Rectal smooth muscle tissue (tissue), 1 donor: Measurements from ENCODE around the gene MYO1C.

Experiments
- H3K27ac ChIP-seq: one replicate; pipeline ENCODE4 v1.7.0; 2013; ENCODE audit warnings: low read depth, low read length, inconsistent platforms
- H3K27me3 ChIP-seq: one replicate; pipeline ENCODE4 v1.7.0; 2013; ENCODE audit warnings: low read length; ENCODE audit not compliant: control insufficient read depth, insufficient read depth
- H3K36me3 ChIP-seq: one replicate; pipeline ENCODE4 v1.7.0; 2013; ENCODE audit warnings: low read length; ENCODE audit not compliant: control insufficient read depth, insufficient read depth
- H3K4me1 ChIP-seq: one replicate; pipeline ENCODE4 v1.7.0; 2013; ENCODE audit warnings: low read length; ENCODE audit not compliant: control insufficient read depth, insufficient read depth
- H3K4me3 ChIP-seq: one replicate; pipeline ENCODE4 v1.7.0; 2013; ENCODE audit warnings: low read length
- H3K9ac ChIP-seq: one replicate; pipeline ENCODE4 v1.7.0; 2013; ENCODE audit warnings: low read length

The MYO1C gene

DNA sequence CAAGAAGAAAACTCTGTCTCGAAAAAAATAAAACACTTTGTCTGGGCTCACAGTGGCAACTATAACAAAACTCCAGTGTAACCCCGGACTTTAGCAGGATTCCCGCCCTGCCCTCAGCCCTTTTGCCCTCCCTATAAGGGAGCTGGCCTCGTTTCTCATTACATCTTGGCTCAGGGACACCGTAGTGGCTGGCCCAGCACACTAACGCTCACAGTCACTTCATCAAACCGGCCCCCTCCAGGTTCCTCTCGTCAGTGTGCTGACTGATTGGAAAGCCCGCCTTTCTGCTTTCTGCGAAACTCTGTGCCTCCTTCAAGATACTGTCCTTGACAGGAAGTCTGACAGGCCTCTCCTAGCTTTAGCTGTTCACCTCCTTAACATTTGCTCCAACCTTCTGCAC lies 11.2 kb upstream of the MYO1C start:
- H3K4me3 ChIP-seq: no peak overlapping the region
- no peak overlapping the region for H3K27ac ChIP-seq
- no peak overlapping the region for H3K9ac ChIP-seq
- no peaks in the 10 kb centered on the region for H3K4me1 ChIP-seq
- peaks cover 17% of the 10 kb centered on the region for H3K36me3 ChIP-seq
- no peaks in the 10 kb centered on the region for H3K27me3 ChIP-seq

DNA sequence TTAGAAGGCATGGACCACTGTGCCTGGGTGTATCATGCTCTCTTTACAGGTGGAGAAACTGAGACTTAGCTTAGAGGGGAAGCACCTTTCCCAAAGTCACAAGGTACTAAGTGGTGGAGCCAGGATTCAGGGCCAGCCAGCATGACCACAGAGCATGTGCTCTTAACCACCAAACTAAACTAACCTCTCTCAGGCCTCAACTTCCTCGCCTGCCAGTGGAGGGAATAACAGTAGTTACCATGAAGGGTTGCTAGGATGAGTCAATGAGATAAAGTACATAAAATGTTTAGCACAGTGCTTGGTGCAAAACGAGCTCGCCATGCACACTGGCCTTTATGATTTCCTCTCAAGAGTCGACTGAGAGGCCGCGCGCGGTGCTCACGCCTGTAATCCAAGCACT lies 6.4 kb upstream of the MYO1C start:
- no peak overlapping the region for H3K4me3 ChIP-seq
- H3K9ac ChIP-seq: no peak overlapping the region
- H3K27ac ChIP-seq: no peak overlapping the region
- peaks cover 19% of the 10 kb centered on the region for H3K36me3 ChIP-seq
- H3K27me3 ChIP-seq: no peaks in the 10 kb centered on the region
- H3K4me1 ChIP-seq: peaks cover 18% of the 10 kb centered on the region

DNA sequence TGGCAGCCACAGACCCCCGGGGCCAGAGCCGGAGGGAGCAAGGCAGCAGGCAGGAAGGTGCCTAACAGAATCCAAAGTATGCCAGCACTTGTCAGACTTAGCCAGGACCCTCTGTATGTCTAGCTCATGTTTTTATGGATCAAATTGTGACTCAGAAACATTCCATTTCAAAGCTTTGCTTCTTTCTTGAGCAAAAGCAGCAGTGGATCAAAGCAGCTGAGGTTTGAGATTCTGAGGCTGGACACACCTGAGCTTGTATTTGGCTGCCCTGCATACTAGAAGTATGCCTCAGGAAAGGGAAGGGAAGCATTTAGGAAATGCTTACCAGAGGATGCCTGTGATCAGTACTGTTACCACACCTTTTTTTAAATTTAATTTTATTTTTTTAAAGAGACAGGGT lies 5.7 kb upstream of the MYO1C start:
- Histone ChIP-seq H3K27ac (no peak overlapping the region), H3K9ac (no peak overlapping the region), H3K4me3 (no peak overlapping the region), H3K36me3 (peaks cover 17% of the 10 kb centered on the region), H3K4me1 (peaks cover 20% of the 10 kb centered on the region), H3K27me3 (no peaks in the 10 kb centered on the region)

DNA sequence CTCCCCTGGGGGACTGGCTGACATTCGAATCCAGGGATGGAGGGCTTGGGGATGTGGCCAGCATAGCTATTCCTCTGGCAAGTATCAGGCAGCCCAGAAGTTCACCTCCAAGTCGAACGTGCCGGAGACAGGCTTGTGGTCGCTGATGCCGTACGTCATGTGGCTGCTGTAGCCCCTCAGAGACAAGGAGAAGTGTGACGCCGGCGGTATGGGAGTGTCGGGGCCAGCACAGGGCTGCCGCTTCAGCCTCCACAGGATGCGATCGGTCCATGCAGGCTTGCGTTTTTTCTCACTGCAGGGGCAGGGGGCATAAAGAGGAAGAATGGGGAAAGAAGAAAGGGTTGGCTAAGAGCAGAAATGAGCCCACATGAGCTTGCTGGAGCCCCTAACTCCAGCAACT lies 5.3 kb upstream of the MYO1C start:
- Histone ChIP-seq H3K4me1 (peaks cover 24% of the 10 kb centered on the region), H3K27ac (no peak overlapping the region), H3K27me3 (no peaks in the 10 kb centered on the region), H3K9ac (no peak overlapping the region), H3K4me3 (no peak overlapping the region), H3K36me3 (peaks cover 17% of the 10 kb centered on the region)

DNA sequence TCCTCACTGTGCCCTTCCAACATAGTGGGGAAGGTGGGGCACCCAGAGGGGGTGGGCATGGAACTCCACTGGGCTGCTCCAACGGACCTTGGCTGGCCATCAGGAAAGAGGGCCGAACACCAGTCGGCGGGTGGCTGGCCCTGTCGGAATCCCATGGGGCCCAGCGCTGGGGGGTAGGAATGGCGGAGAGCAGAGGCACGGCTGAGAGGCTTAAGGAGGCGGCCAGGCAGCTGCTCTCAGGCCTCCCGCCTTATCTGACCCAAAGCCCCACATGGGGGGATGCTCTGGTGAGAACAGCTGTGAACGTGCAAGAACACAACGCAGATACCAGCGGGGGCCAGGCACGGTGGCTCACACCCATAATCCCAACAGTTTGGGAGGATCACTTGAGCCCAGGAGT lies 4.4 kb upstream of the MYO1C start:
- H3K4me1 ChIP-seq: peaks cover 28% of the 10 kb centered on the region
- no peak overlapping the region for H3K4me3 ChIP-seq
- no peaks in the 10 kb centered on the region for H3K27me3 ChIP-seq
- H3K27ac ChIP-seq: no peak overlapping the region
- H3K9ac ChIP-seq: no peak overlapping the region
- peaks cover 17% of the 10 kb centered on the region for H3K36me3 ChIP-seq

DNA sequence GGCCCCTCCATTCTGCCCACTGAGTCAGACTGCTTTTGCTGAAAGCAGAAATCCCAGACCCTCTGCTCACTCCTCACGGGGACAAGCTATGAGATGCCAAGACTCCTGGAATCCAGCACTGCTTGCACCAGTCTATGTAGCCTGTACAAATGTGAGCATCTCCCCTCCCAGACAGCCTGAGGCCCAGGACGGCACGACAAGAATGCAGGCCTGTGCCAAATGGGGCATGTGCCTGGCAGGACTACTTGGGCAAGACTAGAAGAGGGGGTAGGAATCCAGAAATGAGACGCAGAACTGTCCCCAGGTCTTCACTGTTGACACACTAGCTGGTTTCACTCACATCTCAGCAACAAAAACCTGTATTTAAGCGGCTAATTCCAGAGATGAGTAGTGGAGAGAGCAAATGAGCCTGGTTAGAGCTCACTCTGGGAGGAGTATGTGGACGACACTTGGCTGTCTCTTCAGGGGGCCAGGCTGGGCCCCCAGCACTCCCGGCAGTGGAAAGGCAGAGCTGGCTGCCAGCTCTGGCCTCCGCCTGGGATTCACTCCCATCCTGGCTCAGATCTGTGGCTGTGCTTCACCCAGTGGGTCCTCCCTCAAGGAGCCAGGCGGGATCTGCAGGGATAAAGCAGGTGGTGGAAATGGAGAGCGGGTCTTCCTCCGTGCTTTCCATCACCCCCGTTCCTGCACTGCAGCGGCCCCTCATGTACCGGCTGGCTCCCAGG lies 2.9 kb upstream of the MYO1C start:
- H3K4me1 ChIP-seq: peaks cover 28% of the 10 kb centered on the region
- H3K9ac ChIP-seq: no peak overlapping the region
- peaks cover 17% of the 10 kb centered on the region for H3K36me3 ChIP-seq
- no peak overlapping the region for H3K4me3 ChIP-seq
- H3K27ac ChIP-seq: peak overlapping the region; percentile 75
- no peaks in the 10 kb centered on the region for H3K27me3 ChIP-seq

DNA sequence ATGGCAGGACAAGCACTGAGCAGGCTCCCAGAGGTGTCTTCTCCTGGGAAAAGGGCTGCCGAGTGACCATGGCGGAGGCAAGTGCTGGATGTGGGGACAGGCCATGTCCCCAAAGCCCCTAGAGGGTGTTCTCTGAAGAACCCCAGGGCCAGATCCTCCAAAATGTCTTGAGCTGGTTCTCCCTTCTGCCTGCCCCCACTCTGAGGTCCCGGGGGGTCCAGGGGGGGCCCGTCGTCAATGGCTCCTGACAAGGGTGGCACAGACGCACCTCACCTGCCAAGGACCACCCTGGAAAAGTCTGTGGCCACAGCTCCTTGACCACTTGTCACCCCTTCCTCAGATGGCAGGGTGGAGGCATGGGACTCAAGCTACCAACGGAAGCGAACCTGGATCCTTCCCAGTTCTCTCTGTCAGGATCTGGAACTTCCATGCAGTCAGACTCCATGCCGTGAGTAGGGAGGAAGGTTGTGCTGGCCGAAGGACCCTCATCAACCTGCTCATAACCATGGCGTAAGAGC lies 2.3 kb upstream of the MYO1C start:
- peaks cover 28% of the 10 kb centered on the region for H3K4me1 ChIP-seq
- H3K27me3 ChIP-seq: no peaks in the 10 kb centered on the region
- no peak overlapping the region for H3K9ac ChIP-seq
- H3K36me3 ChIP-seq: peaks cover 17% of the 10 kb centered on the region
- peak overlapping the region; percentile 75 for H3K27ac ChIP-seq
- H3K4me3 ChIP-seq: no peak overlapping the region

DNA sequence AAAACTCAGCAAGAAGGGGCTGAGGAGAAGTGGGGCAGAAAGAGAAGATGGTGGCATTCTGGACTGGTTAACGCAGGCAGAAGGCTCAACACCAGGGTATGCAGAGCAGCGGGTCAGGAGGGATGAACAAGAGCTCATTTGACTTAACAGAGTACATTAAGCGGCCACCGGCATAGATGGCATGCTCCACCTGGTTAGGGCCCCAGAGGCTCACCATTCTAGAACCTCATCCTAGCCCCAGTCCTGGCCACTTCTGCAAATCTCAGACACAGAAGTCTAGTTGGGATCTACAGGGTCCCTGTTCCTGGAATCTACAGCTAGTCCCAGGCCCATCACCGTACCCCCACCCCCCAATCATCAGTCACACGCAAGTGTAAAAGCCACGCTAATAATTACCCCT lies 1.7 kb upstream of the MYO1C start:
- Histone ChIP-seq H3K27me3 (no peaks in the 10 kb centered on the region), H3K36me3 (peaks cover 17% of the 10 kb centered on the region), H3K27ac (peak overlapping the region; percentile 75), H3K4me1 (peaks cover 28% of the 10 kb centered on the region), H3K9ac (no peak overlapping the region), H3K4me3 (no peak overlapping the region)

DNA sequence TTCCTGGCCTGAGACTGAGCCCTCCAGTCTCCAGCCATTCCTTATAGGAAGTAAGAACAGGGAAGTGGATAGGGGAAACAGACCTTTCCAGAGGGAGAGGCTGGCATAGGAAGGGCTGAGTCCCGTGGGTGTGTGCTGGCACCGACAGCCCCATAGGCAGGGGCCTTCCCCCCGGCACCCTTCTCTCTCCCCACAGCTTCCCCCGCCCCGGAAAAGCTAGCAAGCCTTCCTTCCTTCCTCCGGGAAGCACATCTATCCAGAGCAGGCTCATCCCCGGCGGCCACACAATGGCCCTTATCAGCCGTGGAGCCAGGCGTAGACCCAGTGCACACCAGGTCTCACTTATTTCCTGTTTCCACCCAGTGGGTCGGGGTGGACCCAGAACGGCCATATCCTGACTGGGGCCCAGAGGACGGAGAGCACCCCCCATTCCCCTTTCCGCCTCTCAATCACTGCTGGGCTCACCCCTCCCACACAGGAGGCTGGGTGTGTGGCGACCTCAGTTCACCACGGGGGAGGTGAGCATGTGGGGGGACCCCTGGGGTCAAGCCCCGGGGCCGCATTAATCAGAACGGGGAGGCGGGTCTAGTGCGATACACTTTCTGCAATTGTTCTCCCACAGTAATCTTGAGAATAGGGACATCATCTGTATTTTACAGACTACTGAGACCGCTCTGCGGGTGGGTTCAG lies 950 bp upstream of the MYO1C start:
- H3K27me3 ChIP-seq: no peaks in the 10 kb centered on the region
- H3K9ac ChIP-seq: no peak overlapping the region
- peaks cover 17% of the 10 kb centered on the region for H3K36me3 ChIP-seq
- peaks cover 36% of the 10 kb centered on the region for H3K4me1 ChIP-seq
- H3K4me3 ChIP-seq: peak overlapping the region; percentile 14
- H3K27ac ChIP-seq: peak overlapping the region; percentile 70

DNA sequence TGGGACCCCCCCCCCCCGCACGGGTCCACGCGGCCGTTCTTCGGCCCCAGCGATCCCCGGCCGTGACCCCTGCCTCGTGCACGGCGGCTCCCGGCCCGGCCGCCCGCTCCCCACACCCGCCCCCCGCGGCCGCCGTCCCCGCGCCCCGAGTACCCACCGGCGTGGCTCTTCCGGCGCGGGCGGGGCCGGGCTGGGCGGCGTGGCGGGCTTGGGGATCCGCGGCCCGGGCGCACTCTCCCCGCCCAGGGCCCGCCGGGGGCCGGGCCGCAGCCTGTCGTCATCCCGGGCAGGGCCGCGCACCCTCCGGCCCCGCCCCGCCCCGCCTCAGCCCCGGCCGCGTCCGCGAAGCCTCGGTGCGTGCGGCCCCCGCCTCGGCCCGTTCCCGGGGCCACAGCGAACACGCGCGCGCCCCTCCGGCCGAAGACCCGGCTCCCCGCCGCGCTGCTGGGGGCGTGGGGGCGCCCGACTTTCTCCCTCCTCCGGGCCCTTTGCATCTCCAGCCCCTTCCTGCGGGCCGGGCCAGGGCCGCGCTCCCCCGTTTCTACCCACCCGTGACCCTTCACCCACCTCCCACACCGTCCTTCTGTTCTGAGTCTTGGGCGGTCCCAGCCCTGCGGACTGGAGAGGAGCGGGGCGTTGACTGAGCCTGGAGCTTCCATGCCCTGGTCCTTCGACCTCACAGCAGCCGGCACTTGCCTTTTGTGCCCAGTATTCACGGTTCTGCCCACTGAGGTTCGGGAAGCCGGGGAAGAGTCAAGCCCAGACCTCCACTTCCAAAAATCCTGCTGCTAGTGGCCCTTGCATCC lies 840 bp downstream of the MYO1C start:
- Histone ChIP-seq H3K9ac (peak overlapping the region; percentile 34), H3K4me3 (peak overlapping the region; percentile 72), H3K4me1 (peaks cover 38% of the 10 kb centered on the region), H3K27ac (peak overlapping the region; percentile 81), H3K27me3 (no peaks in the 10 kb centered on the region), H3K36me3 (peaks cover 13% of the 10 kb centered on the region)

DNA sequence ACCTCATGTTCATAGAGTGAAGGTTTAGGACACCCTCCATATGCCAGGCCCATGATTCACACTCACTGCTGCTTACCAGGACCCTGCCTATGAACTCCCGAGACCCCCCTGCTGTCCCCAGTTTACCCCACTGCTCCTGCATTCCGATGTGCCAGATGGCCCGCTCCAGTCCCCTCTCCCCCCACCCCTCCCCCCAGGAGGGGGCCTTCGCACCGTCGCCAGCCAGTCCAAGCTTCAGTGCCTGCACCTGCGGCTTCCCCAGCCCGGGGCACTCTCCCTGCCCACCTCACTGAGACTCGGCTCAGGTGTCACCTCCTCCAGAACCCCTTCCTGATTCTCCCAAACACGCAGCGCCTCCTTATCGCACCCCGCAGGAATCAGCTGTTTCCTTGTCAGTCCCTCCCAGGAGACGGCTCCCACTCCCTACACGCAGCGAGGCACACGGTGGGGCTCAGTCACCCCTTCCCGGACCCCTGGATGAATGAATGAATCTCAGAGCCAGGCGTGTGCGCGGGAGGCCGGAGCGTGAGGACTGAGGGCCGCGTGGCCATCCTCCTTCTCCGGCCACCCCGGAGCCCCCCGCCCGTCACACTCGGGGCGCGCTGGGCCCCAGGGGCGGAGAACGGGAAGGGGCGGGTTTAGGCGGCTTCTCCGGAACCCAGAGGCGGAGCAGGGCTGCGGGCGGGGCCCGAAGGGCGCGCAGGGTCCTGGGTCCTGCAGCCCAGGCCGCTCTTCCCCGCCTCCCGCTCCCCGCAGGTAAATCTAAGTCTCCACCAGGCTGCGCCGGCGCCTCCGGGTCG lies 1.6 kb downstream of the MYO1C start:
- Histone ChIP-seq H3K36me3 (peaks cover 6% of the 10 kb centered on the region), H3K27ac (peak overlapping the region; percentile 81), H3K4me1 (peaks cover 35% of the 10 kb centered on the region), H3K4me3 (peak overlapping the region; percentile 72), H3K9ac (peak overlapping the region; percentile 59), H3K27me3 (no peaks in the 10 kb centered on the region)
